ENCODE measurements around the gene VGF.
"Not testable (repeated sequence)": the region's sequence is repeated elsewhere in the genome, so short reads cannot be mapped to it uniquely, and the experiment has no call there.

The VGF gene

GRCh38 chr7:101202603-101202918 lies 37.2 kb upstream of the VGF start:
- no peaks in the 10 kb centered on the region for H3K9me3 ChIP-seq (ENCODE audit: control insufficient read depth in 5 of 5, low read length in 5 of 5)
- H3K27ac ChIP-seq (ENCODE audit: low read depth, low read length) = no peak overlapping the region
- H3K27me3 ChIP-seq (ENCODE audit: control insufficient read depth in 5 of 5, insufficient read depth in 4 of 5, low read length in 5 of 5) = peaks cover 23 to 41% (median 35%) of the 10 kb centered on the region in 5 donors
- no peak overlapping the region for H3K4me3 ChIP-seq (ENCODE audit: low read depth in 1 of 5, low read length in 5 of 5)
- H3K9ac ChIP-seq (ENCODE audit: low read length in 5 of 5) = no peak overlapping the region
- peaks cover 0 to 17% (median 14%) of the 10 kb centered on the region in 5 donors for H3K36me3 ChIP-seq (ENCODE audit: control insufficient read depth in 5 of 5, insufficient read depth in 5 of 5, low read length in 5 of 5)
- peaks cover 0 to 20% (median 12%) of the 10 kb centered on the region in 5 donors for H3K4me1 ChIP-seq (ENCODE audit: control insufficient read depth in 5 of 5, insufficient read depth in 5 of 5, low read length in 5 of 5)

DNA sequence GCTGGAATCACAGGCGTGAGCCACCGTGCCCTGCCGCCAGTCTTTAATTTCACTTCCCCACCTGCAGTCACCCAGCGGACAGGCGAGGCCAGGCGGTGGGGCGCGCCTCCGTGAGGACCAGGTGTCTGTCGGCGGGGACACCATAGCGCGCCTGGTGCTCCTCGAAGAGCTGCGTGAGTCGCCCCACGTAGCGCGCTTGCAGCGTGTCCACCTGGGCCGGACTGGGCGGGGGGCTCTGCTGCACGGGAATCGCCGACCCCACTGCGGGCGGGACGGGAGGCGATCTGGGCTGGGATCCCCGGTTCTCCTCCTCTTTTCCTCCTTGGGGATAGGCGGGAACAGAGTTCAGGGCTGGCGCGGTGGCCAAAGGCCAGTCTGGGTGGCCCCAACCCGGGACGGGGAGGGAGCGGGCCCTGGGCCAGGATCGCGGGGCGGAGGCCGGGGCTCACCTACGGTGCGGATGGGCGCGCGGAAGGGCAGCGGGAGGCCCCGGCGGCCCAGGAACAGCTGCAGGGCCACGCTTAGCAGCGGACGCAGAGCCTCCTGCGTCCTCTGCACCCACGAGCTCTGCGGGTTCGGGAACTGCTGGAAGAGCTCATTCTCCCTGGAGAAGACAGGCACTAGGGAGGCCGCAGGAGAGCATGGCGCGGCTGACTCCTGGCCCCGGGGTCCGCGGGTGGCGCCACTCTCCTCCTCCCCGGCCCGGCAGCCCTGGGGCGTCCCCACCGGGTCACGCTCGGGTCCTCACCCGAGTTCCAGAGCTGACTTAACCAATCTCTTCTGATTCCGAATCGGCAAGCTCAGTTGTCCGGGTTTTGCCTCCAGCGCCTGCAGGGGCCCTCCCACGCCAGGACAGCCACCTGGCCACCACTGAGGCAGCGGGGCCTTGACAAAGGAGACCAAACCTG lies 36.6 kb upstream of the VGF start:
- H3K27ac ChIP-seq (ENCODE audit: low read depth, low read length) = no peak overlapping the region
- peak overlapping the region in 2 of 5 donors; percentile 36 for H3K4me3 ChIP-seq (ENCODE audit: low read depth in 1 of 5, low read length in 5 of 5)
- H3K9me3 ChIP-seq (ENCODE audit: control insufficient read depth in 5 of 5, low read length in 5 of 5) = no peaks in the 10 kb centered on the region
- no peak overlapping the region for H3K9ac ChIP-seq (ENCODE audit: low read length in 5 of 5)
- H3K27me3 ChIP-seq (ENCODE audit: control insufficient read depth in 5 of 5, insufficient read depth in 4 of 5, low read length in 5 of 5) = peaks cover 23 to 41% (median 35%) of the 10 kb centered on the region in 5 donors
- H3K4me1 ChIP-seq (ENCODE audit: control insufficient read depth in 5 of 5, insufficient read depth in 5 of 5, low read length in 5 of 5) = peaks cover 0 to 20% (median 12%) of the 10 kb centered on the region in 5 donors
- peaks cover 0 to 11% (median 9%) of the 10 kb centered on the region in 5 donors for H3K36me3 ChIP-seq (ENCODE audit: control insufficient read depth in 5 of 5, insufficient read depth in 5 of 5, low read length in 5 of 5)

GRCh38 chr7:101200862-101201599 lies 35.7 kb upstream of the VGF start, which contains the start of gene MOGAT3:
TSS of gene MOGAT3 (minus strand) at chr7:101201036. CDS start at chr7:101200854, 182 bp downstream.
- Histone ChIP-seq H3K27me3 (ENCODE audit: control insufficient read depth in 5 of 5, insufficient read depth in 4 of 5, low read length in 5 of 5) (peaks cover 23 to 41% (median 36%) of the 10 kb centered on the region in 5 donors), H3K27ac (ENCODE audit: low read depth, low read length) (no peak within 1 kb of the TSS), H3K4me3 (ENCODE audit: low read depth in 1 of 5, low read length in 5 of 5) (peak within 1 kb of the TSS in 2 of 5 donors; percentile 36), H3K9me3 (ENCODE audit: control insufficient read depth in 5 of 5, low read length in 5 of 5) (no peaks in the 10 kb centered on the region), H3K4me1 (ENCODE audit: control insufficient read depth in 5 of 5, insufficient read depth in 5 of 5, low read length in 5 of 5) (peaks cover 0 to 20% (median 12%) of the 10 kb centered on the region in 5 donors), H3K36me3 (ENCODE audit: control insufficient read depth in 5 of 5, insufficient read depth in 5 of 5, low read length in 5 of 5) (peaks cover 0 to 4% (median 2%) of the 10 kb centered on the region in 5 donors), H3K9ac (ENCODE audit: low read length in 5 of 5) (no peak within 1 kb of the TSS)

GRCh38 chr7:101200504-101200861 lies 35.1 kb upstream of the VGF start:
- Histone ChIP-seq H3K4me1 (ENCODE audit: control insufficient read depth in 5 of 5, insufficient read depth in 5 of 5, low read length in 5 of 5) (peaks cover 0 to 20% (median 12%) of the 10 kb centered on the region in 5 donors), H3K9ac (ENCODE audit: low read length in 5 of 5) (no peak overlapping the region), H3K27ac (ENCODE audit: low read depth, low read length) (no peak overlapping the region), H3K36me3 (ENCODE audit: control insufficient read depth in 5 of 5, insufficient read depth in 5 of 5, low read length in 5 of 5) (no peaks in the 10 kb centered on the region), H3K27me3 (ENCODE audit: control insufficient read depth in 5 of 5, insufficient read depth in 4 of 5, low read length in 5 of 5) (peaks cover 23 to 41% (median 37%) of the 10 kb centered on the region in 5 donors), H3K9me3 (ENCODE audit: control insufficient read depth in 5 of 5, low read length in 5 of 5) (no peaks in the 10 kb centered on the region), H3K4me3 (ENCODE audit: low read depth in 1 of 5, low read length in 5 of 5) (no peak overlapping the region)

- H3K27ac ChIP-seq (ENCODE audit: low read depth, low read length); H3K36me3 ChIP-seq (ENCODE audit: control insufficient read depth in 5 of 5, insufficient read depth in 5 of 5, low read length in 5 of 5); H3K9ac ChIP-seq (ENCODE audit: low read length in 5 of 5); H3K9me3 ChIP-seq (ENCODE audit: control insufficient read depth in 5 of 5, low read length in 5 of 5); H3K4me3 ChIP-seq (ENCODE audit: low read depth in 1 of 5, low read length in 5 of 5): not testable (repeated sequence)
- H3K27me3 ChIP-seq (ENCODE audit: control insufficient read depth in 5 of 5, insufficient read depth in 4 of 5, low read length in 5 of 5) = peaks cover 23 to 41% (median 37%) of the 10 kb centered on the region in 5 donors
- H3K4me1 ChIP-seq (ENCODE audit: control insufficient read depth in 5 of 5, insufficient read depth in 5 of 5, low read length in 5 of 5) = peaks cover 0 to 20% (median 12%) of the 10 kb centered on the region in 5 donors
These were observed 34.2 kb upstream of the VGF start for GRCh38 chr7:101199522-101199921.

GRCh38 chr7:101198476-101198875 lies 33.1 kb upstream of the VGF start:
- no peaks in the 10 kb centered on the region for H3K36me3 ChIP-seq (ENCODE audit: control insufficient read depth in 5 of 5, insufficient read depth in 5 of 5, low read length in 5 of 5)
- no peaks in the 10 kb centered on the region for H3K9me3 ChIP-seq (ENCODE audit: control insufficient read depth in 5 of 5, low read length in 5 of 5)
- no peak overlapping the region for H3K9ac ChIP-seq (ENCODE audit: low read length in 5 of 5)
- H3K4me1 ChIP-seq (ENCODE audit: control insufficient read depth in 5 of 5, insufficient read depth in 5 of 5, low read length in 5 of 5) = peaks cover 0 to 12% (median 10%) of the 10 kb centered on the region in 5 donors
- H3K27ac ChIP-seq (ENCODE audit: low read depth, low read length) = no peak overlapping the region
- peaks cover 23 to 38% (median 36%) of the 10 kb centered on the region in 5 donors for H3K27me3 ChIP-seq (ENCODE audit: control insufficient read depth in 5 of 5, insufficient read depth in 4 of 5, low read length in 5 of 5)
- no peak overlapping the region for H3K4me3 ChIP-seq (ENCODE audit: low read depth in 1 of 5, low read length in 5 of 5)

DNA sequence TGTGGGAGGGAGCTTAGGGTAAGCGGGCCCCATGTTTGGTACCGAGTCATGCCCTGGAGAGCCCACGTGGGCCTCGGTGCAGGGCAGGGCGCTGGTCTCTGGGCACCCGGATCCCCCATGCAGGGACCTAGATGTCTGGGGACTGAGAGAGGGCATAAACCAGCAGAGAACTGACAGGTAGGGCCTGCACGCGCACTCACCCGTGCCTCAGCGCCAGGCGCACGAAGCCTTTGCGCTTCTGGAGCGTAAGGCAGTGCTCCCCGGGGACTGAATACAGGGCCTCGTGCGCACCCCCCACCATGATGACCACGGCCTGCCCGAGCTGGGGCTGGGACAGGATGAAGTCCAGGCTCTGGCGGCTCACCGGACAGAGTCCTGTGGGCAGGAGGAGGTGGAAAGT lies 32.6 kb upstream of the VGF start:
- Histone ChIP-seq H3K27me3 (ENCODE audit: control insufficient read depth in 5 of 5, insufficient read depth in 4 of 5, low read length in 5 of 5) (peaks cover 20 to 34% (median 31%) of the 10 kb centered on the region in 5 donors), H3K4me3 (ENCODE audit: low read depth in 1 of 5, low read length in 5 of 5) (no peak overlapping the region), H3K9ac (ENCODE audit: low read length in 5 of 5) (no peak overlapping the region), H3K27ac (ENCODE audit: low read depth, low read length) (no peak overlapping the region), H3K36me3 (ENCODE audit: control insufficient read depth in 5 of 5, insufficient read depth in 5 of 5, low read length in 5 of 5) (no peaks in the 10 kb centered on the region), H3K9me3 (ENCODE audit: control insufficient read depth in 5 of 5, low read length in 5 of 5) (no peaks in the 10 kb centered on the region), H3K4me1 (ENCODE audit: control insufficient read depth in 5 of 5, insufficient read depth in 5 of 5, low read length in 5 of 5) (peaks cover 0 to 9% (median 9%) of the 10 kb centered on the region in 5 donors)

GRCh38 chr7:101195884-101196283 lies 30.5 kb upstream of the VGF start:
- Histone ChIP-seq H3K27ac (ENCODE audit: low read depth, low read length) (no peak overlapping the region), H3K9ac (ENCODE audit: low read length in 5 of 5) (no peak overlapping the region), H3K36me3 (ENCODE audit: control insufficient read depth in 5 of 5, insufficient read depth in 5 of 5, low read length in 5 of 5) (no peaks in the 10 kb centered on the region), H3K4me1 (ENCODE audit: control insufficient read depth in 5 of 5, insufficient read depth in 5 of 5, low read length in 5 of 5) (no peaks in the 10 kb centered on the region), H3K4me3 (ENCODE audit: low read depth in 1 of 5, low read length in 5 of 5) (no peak overlapping the region), H3K9me3 (ENCODE audit: control insufficient read depth in 5 of 5, low read length in 5 of 5) (no peaks in the 10 kb centered on the region), H3K27me3 (ENCODE audit: control insufficient read depth in 5 of 5, insufficient read depth in 4 of 5, low read length in 5 of 5) (peaks cover 12 to 16% (median 14%) of the 10 kb centered on the region in 5 donors)

DNA sequence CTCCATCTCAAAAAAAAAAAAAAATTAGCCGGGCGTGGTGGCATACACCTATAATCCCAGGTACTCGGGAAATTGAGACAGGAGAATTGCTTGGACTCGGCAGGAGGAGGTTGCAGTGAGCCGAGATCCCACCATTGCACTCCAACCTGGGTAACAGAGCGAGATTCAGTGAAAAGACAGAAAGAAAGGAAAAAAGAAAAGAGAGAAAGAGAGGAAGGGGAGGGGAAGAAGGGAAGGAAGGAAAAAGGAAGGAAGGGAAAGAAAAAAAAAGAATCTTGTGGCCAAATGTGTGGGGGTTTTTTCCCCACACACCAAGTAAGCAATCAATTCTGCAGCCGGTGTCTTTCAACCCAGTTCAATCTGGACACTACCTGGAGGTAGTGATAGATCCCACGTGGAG lies 23.7 kb upstream of the VGF start:
- H3K4me3 ChIP-seq (ENCODE audit: low read depth in 1 of 5, low read length in 5 of 5) = no peak overlapping the region

More for the DNA sequence above, 23.7 kb upstream of the VGF start:
- H3K9me3 ChIP-seq (ENCODE audit: control insufficient read depth in 5 of 5, low read length in 5 of 5) = no peaks in the 10 kb centered on the region
- peaks cover 0 to 8% (median 3%) of the 10 kb centered on the region in 5 donors for H3K27me3 ChIP-seq (ENCODE audit: control insufficient read depth in 5 of 5, insufficient read depth in 4 of 5, low read length in 5 of 5)
- no peaks in the 10 kb centered on the region for H3K4me1 ChIP-seq (ENCODE audit: control insufficient read depth in 5 of 5, insufficient read depth in 5 of 5, low read length in 5 of 5)
- H3K9ac ChIP-seq (ENCODE audit: low read length in 5 of 5) = no peak overlapping the region
- no peak overlapping the region for H3K27ac ChIP-seq (ENCODE audit: low read depth, low read length)
- no peaks in the 10 kb centered on the region for H3K36me3 ChIP-seq (ENCODE audit: control insufficient read depth in 5 of 5, insufficient read depth in 5 of 5, low read length in 5 of 5)
